DMS114 treated with DMSO at 0.1 percent for 48 hours (cell line): ENCODE measurements around the gene DVL2.

ENCODE experiments used
- DNase-seq: peaks from one replicate; lab custom pipeline; 2025; ENCODE audit not compliant: unreplicated experiment; lab: John Stamatoyannopoulos, UW

DVL2 gene

GRCh38 chr17:7234083-7234951, at the start of gene DVL2:
Gene DVL2, minus strand, starts transcription at chr17:7234517. Its CDS starts 255 bp downstream, at chr17:7234262.
- DNase-seq = peak; percentile 93

DNA sequence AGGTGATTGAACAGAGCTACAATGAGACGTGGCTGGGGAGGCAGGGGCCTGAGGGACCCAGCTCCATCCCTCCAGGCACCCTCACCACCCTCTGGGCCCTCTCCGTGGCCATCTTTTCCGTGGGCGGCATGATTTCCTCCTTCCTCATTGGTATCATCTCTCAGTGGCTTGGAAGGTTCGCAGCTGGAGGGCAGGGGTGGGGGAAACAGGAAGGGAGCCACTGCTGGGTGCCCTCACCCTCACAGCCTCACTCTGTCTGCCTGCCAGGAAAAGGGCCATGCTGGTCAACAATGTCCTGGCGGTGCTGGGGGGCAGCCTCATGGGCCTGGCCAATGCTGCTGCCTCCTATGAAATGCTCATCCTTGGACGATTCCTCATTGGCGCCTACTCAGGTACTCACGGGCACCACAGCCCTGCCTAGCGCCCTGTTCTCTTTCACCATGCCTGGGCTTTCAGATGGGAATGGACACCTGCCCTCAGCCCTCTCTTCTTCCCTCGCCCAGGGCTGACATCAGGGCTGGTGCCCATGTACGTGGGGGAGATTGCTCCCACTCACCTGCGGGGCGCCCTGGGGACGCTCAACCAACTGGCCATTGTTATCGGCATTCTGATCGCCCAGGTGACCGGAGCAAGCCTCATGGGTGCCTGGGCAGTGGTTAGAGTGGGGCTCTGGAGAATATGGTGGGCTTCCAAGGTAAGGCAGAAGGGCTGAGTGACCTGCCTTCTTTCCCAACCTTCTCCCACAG, 49.3 kb upstream of the DVL2 start:
- DNase-seq = no peak

DNA sequence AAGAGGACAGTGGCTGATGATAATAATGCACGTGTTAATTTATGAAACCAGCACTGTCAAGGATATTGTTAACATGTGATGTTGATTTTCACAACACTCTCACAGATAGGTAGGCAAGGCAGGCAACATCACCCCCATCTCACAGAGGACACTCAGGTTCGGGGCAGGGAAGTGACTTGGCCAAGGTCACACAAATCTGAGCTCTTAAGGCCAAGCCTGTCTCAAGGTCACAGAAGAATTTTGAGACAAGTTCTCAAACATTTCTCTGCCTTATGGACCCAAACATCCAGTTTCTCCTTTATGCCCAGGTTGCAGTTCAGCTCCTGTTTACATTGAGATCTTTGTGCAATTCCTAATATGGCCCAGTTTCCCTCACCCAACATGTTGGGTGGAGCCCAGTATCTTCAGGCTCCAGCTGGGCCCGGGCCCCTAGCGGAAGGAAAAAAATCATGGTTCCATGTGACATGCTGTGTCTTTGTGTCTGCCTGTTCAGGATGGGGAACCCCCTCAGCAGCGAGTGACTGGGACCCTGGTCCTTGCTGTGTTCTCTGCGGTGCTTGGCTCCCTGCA, 48.5 kb upstream of the DVL2 start:
- no peak for DNase-seq

- DNase-seq = no peak
Observed at GRCh38 chr17:7281953-7282751, 47.8 kb upstream of the DVL2 start.

- peak; percentile 90 for DNase-seq
Observed at GRCh38 chr17:7281074-7281952, 47.0 kb upstream of the DVL2 start, which contains the start of gene SLC2A4. Gene SLC2A4, plus strand, starts transcription at chr17:7281718. Its CDS starts 217 bp downstream, at chr17:7281935.

GRCh38 chr17:7280519-7281073, 46.3 kb upstream of the DVL2 start:
- peak; percentile 76 for DNase-seq

GRCh38 chr17:7279448-7279847, 45.1 kb upstream of the DVL2 start:
- DNase-seq = no peak

GRCh38 chr17:7266784-7267183, 32.5 kb upstream of the DVL2 start:
- DNase-seq = no peak

DNA sequence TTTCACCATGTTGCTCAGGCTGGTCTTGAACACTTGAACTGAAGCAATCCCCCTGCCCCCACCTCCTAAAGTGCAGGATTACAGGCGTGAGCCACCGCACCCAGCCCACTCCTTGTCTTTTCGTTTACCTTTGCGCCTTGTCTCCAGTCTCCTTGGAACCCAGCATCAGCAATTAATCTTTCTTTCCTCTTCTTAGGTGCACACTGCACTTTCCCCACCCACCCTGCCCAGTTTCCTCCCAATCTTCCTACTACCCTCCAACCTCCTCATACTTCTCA, 29.4 kb upstream of the DVL2 start:
- no peak for DNase-seq

- DNase-seq = no peak
Observed at GRCh38 chr17:7262935-7263800, 28.9 kb upstream of the DVL2 start.

DNA sequence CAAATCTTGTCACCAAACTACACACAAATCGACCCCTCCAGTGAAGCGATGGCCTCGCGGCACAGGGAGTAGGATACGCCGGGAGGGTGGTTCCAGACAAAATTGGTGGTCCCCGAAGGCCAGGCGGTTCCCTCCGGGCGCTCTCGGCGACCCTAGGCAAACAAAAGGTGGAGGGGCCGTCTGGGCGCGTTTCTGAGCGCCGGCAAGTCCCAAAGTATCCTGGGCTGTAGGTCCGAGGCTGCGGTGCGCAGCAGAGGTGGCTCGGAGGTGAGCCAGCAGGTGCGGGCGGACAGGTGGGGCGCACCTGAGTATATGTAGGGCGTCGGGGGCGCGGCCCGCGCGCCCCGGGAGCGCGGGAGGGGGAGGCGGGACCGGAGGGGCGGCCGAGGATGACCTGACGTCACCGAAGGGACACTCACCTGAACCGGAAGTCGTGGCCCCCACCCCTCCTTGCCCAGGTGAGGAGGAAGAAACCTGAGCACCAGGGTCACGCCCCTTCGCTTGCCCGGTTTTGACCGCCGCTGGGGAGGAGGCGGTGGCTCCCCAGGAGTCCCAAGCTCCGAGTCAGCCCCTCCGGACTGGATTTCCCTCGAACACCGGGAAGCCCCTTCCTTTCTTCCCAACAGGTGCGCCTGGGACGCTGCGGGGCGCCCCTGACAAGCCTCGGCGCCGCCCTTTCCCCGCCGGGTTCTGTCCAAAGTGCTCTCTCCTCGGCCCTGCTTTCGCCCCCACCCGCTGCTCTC, 28.0 kb upstream of the DVL2 start, which contains the start of gene CLDN7:
Gene CLDN7, minus strand, starts transcription at position 287 of the 743 bp plus-strand sequence. CDS start 435 bp downstream, outside the sequence.
- no peak for DNase-seq

- DNase-seq = no peak
Observed at GRCh38 chr17:7261379-7262191, 27.3 kb upstream of the DVL2 start.

- no peak for DNase-seq
Observed at GRCh38 chr17:7260651-7261378, 26.5 kb upstream of the DVL2 start.

DNA sequence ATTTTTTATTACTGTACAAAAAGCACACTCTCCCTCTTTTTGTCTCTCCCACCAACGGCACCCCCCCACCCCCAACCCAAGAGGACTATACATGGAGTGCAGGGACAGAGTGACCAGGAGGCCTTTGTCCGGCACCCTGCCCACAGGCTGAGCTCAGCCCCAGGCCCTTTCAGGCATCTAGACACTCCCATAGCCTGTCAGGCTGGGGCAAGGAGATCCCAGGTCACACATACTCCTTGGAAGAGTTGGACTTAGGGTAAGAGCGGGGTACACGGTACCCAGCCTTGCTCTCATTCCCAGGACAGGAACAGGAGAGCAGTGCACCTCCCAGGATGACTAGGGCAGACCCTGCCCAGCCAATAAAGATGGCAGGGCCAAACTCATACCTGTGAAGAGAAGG, 25.8 kb upstream of the DVL2 start:
- no peak for DNase-seq

GRCh38 chr17:7259555-7259889, 25.2 kb upstream of the DVL2 start:
- no peak for DNase-seq

DNA sequence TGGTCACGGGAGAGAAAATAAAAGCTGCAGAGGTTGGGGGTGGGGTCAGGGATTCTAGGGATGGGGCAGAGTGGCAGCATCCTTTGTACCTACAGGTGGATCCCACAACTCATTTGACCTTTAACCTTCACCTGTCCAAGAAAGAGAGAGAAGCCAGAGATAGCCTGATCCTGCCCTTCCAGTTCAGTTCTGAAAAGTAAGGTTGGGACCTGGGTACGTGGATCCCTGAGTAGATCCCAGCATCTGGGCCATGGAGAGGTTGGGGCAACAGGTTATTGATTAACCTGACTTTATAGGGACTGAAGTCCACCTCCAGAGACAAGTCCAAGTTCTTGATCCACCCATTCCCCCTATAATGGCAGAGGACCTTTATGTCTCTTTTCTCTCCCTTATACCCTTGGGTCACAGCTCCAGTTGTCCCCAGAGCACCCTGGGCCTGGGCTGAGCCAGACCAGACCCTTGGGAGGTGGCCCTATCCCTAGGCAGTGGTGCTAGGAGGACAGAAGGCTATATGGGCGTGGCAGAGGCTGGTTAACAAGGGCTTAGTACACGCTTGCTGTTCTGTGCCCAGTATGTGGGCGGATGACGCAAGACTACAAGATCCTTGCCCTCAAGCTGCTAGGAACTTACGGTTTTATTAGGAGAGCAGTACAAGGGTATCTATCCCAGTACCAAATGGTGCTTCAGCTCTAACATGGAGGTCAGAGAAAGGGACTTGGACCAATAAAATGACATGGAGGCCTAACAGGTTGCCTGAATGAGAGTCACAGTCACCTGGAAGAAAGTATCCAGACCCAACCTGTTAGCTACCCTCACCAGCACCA, 24.6 kb upstream of the DVL2 start:
- no peak for DNase-seq
